ENCODE measurements around the gene PIGS.
"Not testable (repeated sequence)": the region's sequence is repeated elsewhere in the genome, so short reads cannot be mapped to it uniquely, and the experiment has no call there.

GRCh38 chr17:28604031-28604430 lies 32.7 kb upstream of the PIGS start:
- TF ChIP-seq POLR2A, CTCF, POLR2AphosphoS5 (IDR thresholded peaks at IDR 0.05): not testable (repeated sequence)
